SK-N-SH (cell line): Measurements from ENCODE around the gene STK35. TPM values are rescaled to one million over a fixed set of nuclear protein-coding genes. Genes with fewer than 3 reads are reported as not detected.

Source experiments
- CTCF ChIA-PET: fragments of 300-600, 350-600 bp; formaldehyde crosslinking; extraction: SDS; loops from one replicate; lab custom pipeline; 2021; lab: Yijun Ruan, JAX
- POLR2A ChIA-PET: fragments of 350-600 bp; sonication (Branson Sonifier 250); formaldehyde crosslinking; extraction: SDS; loops from one replicate; lab custom pipeline; 2020; ENCODE audit warnings: antibody characterized with exemption, inconsistent platforms; lab: Yijun Ruan, JAX
- DNase-seq: peaks from one replicate; pipeline ENCODE4 v3.0.0; 2012
- H2AFZ ChIP-seq: fragments of 200-600 bp; sonication (generic); 2 replicates; pipeline ENCODE4 v1.8.1; 2016; ENCODE audit warnings: antibody characterized with exemption, mild to moderate bottlenecking, low read depth
- H3F3A ChIP-seq: fragments of 200-600 bp; sonication (generic); replicated peaks from 2 replicates; pipeline ENCODE3; 2016; ENCODE audit warnings: antibody characterized with exemption, mild to moderate bottlenecking; ENCODE audit not compliant: insufficient read depth
- H3K27ac ChIP-seq, 2 experiments: fragments of 200-500 bp in 1 of 2; fragments of 200-600 bp in 1 of 2; sonication (Bioruptor generic) in 1 of 2; sonication (generic), shearing (Covaris generic) in 1 of 2; 2 replicates each; pipeline versions ENCODE4 v1.5.1 to v1.6.1; 2014 to 2016; ENCODE audit warnings: low read depth in 2 of 2, inconsistent platforms in 1 of 2, low read length in 1 of 2, mild to moderate bottlenecking in 1 of 2, mixed read lengths in 1 of 2
- H3K27me3 ChIP-seq: fragments of 200-600 bp; sonication (generic), shearing (Covaris generic); 2 replicates; pipeline ENCODE4 v1.6.1; 2016; ENCODE audit warnings: mixed run types; ENCODE audit not compliant: insufficient read depth
- H3K36me3 ChIP-seq, 2 experiments: fragments of 200-500 bp in 1 of 2; fragments of 200-600 bp in 1 of 2; sonication (Bioruptor generic) in 1 of 2; sonication (generic) in 1 of 2; replicated peaks in 1 of 2; 2 replicates each; pipeline versions ENCODE3 to v1.5.1; 2014 to 2016; ENCODE audit warnings: low read length in 1 of 2, mild to moderate bottlenecking in 1 of 2; ENCODE audit not compliant: insufficient read depth in 2 of 2, control insufficient read depth in 1 of 2
- H3K4me1 ChIP-seq, 2 experiments: fragments of 200-500 bp in 1 of 2; fragments of 200-600 bp in 1 of 2; sonication (Bioruptor generic) in 1 of 2; sonication (generic), shearing (Covaris generic) in 1 of 2; 2 replicates each; pipeline versions ENCODE4 v1.5.1 to v1.6.1; 2014 to 2016; ENCODE audit warnings: low read depth in 1 of 2, low read length in 1 of 2, mixed run types in 1 of 2; ENCODE audit not compliant: insufficient read depth in 2 of 2, control insufficient read depth in 1 of 2
- H3K4me2 ChIP-seq: fragments of 200-600 bp; sonication (generic), shearing (Covaris generic); 2 replicates; pipeline ENCODE4 v1.6.1; 2017; ENCODE audit warnings: mixed run types
- H3K4me3 ChIP-seq, 2 experiments: fragments of 200-500 bp in 1 of 2; fragments of 200-600 bp in 1 of 2; sonication (Bioruptor generic) in 1 of 2; sonication (generic), shearing (Covaris generic) in 1 of 2; 2 replicates each; pipeline versions ENCODE4 v1.5.1 to v1.8.1; 2014 to 2016; ENCODE audit warnings: low read depth in 2 of 2, inconsistent platforms in 1 of 2, low read length in 1 of 2, mild to moderate bottlenecking in 1 of 2, mixed read lengths in 1 of 2, moderate library complexity in 1 of 2
- H3K79me2 ChIP-seq: fragments of 200-600 bp; sonication (generic); 2 replicates; pipeline ENCODE4 v1.8.1; 2017; ENCODE audit warnings: mild to moderate bottlenecking; ENCODE audit not compliant: insufficient read depth
- H3K9ac ChIP-seq: fragments of 200-600 bp; sonication (generic); 2 replicates; pipeline ENCODE4 v1.6.1; 2017; ENCODE audit warnings: mixed run types
- H3K9me2 ChIP-seq: fragments of 200-600 bp; sonication (generic); 2 replicates; pipeline ENCODE4 v1.6.1; 2017; ENCODE audit warnings: mixed run types
- H3K9me3 ChIP-seq: fragments of 200-600 bp; sonication (generic); 2 replicates; pipeline ENCODE4 v1.6.1; 2017; ENCODE audit warnings: mixed run types, mild to moderate bottlenecking, moderate library complexity
- H4K20me1 ChIP-seq: fragments of 200-600 bp; sonication (generic); 2 replicates; pipeline ENCODE4 v1.6.1; 2017; ENCODE audit warnings: mild to moderate bottlenecking, mixed run types; ENCODE audit not compliant: insufficient read depth
- ELF1 ChIP-seq: IDR thresholded peaks from 2 replicates; pipeline ENCODE4 v1.4.0; 2012
- EP300 ChIP-seq, 2 experiments: IDR thresholded peaks; 2 replicates each; pipeline versions ENCODE4 v1.4.0 to v1.6.1; 2012; ENCODE audit warnings: borderline replicate concordance in 1 of 2, low read depth in 1 of 2, low read length in 1 of 2
- EZH2phosphoT487 ChIP-seq: fragments of 200-600 bp; sonication (generic); IDR thresholded peaks from 2 replicates; pipeline ENCODE4 v1.6.1; 2017; ENCODE audit warnings: low read depth, mixed run types, mild to moderate bottlenecking, antibody characterized with exemption, moderate library complexity, borderline replicate concordance
- FOSL2 ChIP-seq: IDR thresholded peaks from 2 replicates; pipeline ENCODE4 v1.4.0; 2012; ENCODE audit warnings: low read depth, mild to moderate bottlenecking, moderate library complexity, borderline replicate concordance
- FOXJ3 ChIP-seq: sonication (generic); formaldehyde crosslinking; IDR thresholded peaks from 2 replicates; pipeline ENCODE4 v1.5.1; 2020; ENCODE audit warnings: mild to moderate bottlenecking, missing genetic modification reagents
- FOXM1 ChIP-seq: IDR thresholded peaks from 2 replicates; pipeline ENCODE4 v1.4.0; 2012; ENCODE audit warnings: low read depth, mild to moderate bottlenecking
- GABPA ChIP-seq: IDR thresholded peaks from 2 replicates; pipeline ENCODE4 v1.4.0; 2012; ENCODE audit warnings: low read depth, mild to moderate bottlenecking
- GATA2 ChIP-seq: sonication (generic); formaldehyde crosslinking; IDR thresholded peaks from 2 replicates; pipeline ENCODE4 v1.5.0; 2020; ENCODE audit warnings: mild to moderate bottlenecking, missing genetic modification reagents
- JUND ChIP-seq: IDR thresholded peaks from 2 replicates; pipeline ENCODE4 v1.4.0; 2012
- MAX ChIP-seq: IDR thresholded peaks from 2 replicates; pipeline ENCODE4 v1.4.0; 2012; ENCODE audit warnings: low read depth
- MXI1 ChIP-seq: IDR thresholded peaks from 2 replicates; pipeline ENCODE4 v1.6.1; 2012; ENCODE audit warnings: mild to moderate bottlenecking, low read depth, low read length, improper control_type of control experiment
- NFIC ChIP-seq: IDR thresholded peaks from 2 replicates; pipeline ENCODE4 v1.4.0; 2012; ENCODE audit warnings: borderline replicate concordance
- NRF1 ChIP-seq: IDR thresholded peaks from 2 replicates; pipeline ENCODE4 v1.6.1; 2012; ENCODE audit warnings: low read depth, mild to moderate bottlenecking, low read length
- POLR2AphosphoS5 ChIP-seq: IDR thresholded peaks from 2 replicates; pipeline ENCODE4 v1.6.1; 2012; ENCODE audit warnings: low read depth, low read length
- RAD21 ChIP-seq: IDR thresholded peaks from 2 replicates; pipeline ENCODE4 v1.6.1; 2012; ENCODE audit warnings: mild to moderate bottlenecking, low read length
- RCOR1 ChIP-seq: fragments of 150-350 bp; IDR thresholded peaks from 2 replicates; pipeline ENCODE4 v1.6.1; 2017; ENCODE audit warnings: antibody characterized with exemption, low read length
- REST ChIP-seq: IDR thresholded peaks from 2 replicates; pipeline ENCODE4 v1.6.1; 2012; ENCODE audit warnings: mild to moderate bottlenecking, low read depth, low read length, moderate library complexity
- RFX5 ChIP-seq: IDR thresholded peaks from 2 replicates; pipeline ENCODE4 v1.6.1; 2012; ENCODE audit warnings: mild to moderate bottlenecking, improper control_type of control experiment, low read length
- SIN3A ChIP-seq: IDR thresholded peaks from 2 replicates; pipeline ENCODE4 v1.6.1; 2012; ENCODE audit warnings: low read depth, mild to moderate bottlenecking, low read length, moderate library complexity, borderline replicate concordance
- SMC3 ChIP-seq: IDR thresholded peaks from 2 replicates; pipeline ENCODE4 v1.6.1; 2012; ENCODE audit warnings: low read depth, low read length, improper control_type of control experiment
- TAF1 ChIP-seq: IDR thresholded peaks from 2 replicates; pipeline ENCODE4 v1.6.1; 2012; ENCODE audit warnings: low read depth, mild to moderate bottlenecking, low read length, moderate library complexity, borderline replicate concordance
- TCF12 ChIP-seq: IDR thresholded peaks from 2 replicates; pipeline ENCODE4 v1.4.0; 2012
- USF1 ChIP-seq: IDR thresholded peaks from 2 replicates; pipeline ENCODE4 v1.4.0; 2012; ENCODE audit warnings: low read depth, borderline replicate concordance
- USF2 ChIP-seq: fragments of 150-350 bp; IDR thresholded peaks from 2 replicates; pipeline ENCODE4 v1.6.1; 2017; ENCODE audit warnings: antibody characterized with exemption, low read length, low read depth, borderline replicate concordance
- YY1 ChIP-seq: IDR thresholded peaks from 2 replicates; pipeline ENCODE4 v1.4.0; 2012; ENCODE audit warnings: low read depth, mild to moderate bottlenecking
- WGBS: methylation state at CpG from one replicate; pipeline ENCODE4 v1.1.6; 2017; ENCODE audit warnings: low lambda C conversion rate; 5-methylcytosine and 5-hydroxymethylcytosine counted together
- polyA plus RNA-seq, 3 experiments: library from polyadenylated mRNA; depleted of rRNA; stranded (reverse); fragments of >200 nt; gene quantifications; 2 replicates each; pipeline ENCODE4 v1.2.3, GENCODE V29; 2012

The STK35 gene
- polyA plus RNA-seq, 1 of the 3 experiments (the other 2 are of a cell fraction): 6.7 TPM

- Histone ChIP-seq H3K4me1 (no peaks in the 10 kb centered on the region), H3F3A (no peaks in the 10 kb centered on the region), H3K27me3 (0 out of 2 replicates have a peak, but pooled peaks cover 7% of the 10 kb centered on the region), H3K9me2 (no peaks in the 10 kb centered on the region), H3K79me2 (no peaks in the 10 kb centered on the region), H3K4me2 (no peak overlapping the region), H3K4me3 (no peak overlapping the region), H4K20me1 (no peaks in the 10 kb centered on the region), H3K36me3 (no peaks in the 10 kb centered on the region), H3K9me3 (no peaks in the 10 kb centered on the region), H3K9ac (no peak overlapping the region), H2AFZ (no peak overlapping the region), H3K27ac (no peak overlapping the region)
- ChIA-PET POLR2A (no interaction called here), CTCF (interaction anchor here (0.6 kb wide), 1 partner anchor 120 kb away, joined by 3 read pairs; no protein-coding TSS in a partner anchor)
- 0% methylated on average over 1 of the region's 1 CpG for WGBS
- no peak for DNase-seq
- TF ChIP-seq TAF1: no peak
- no peak for TF ChIP-seq EP300 (IDR thresholded peaks at IDR 0.05; ENCODE audit: borderline replicate concordance in 1 of 2, low read depth in 1 of 2, low read length in 1 of 2)
- TF ChIP-seq USF2: no peak
- TF ChIP-seq MXI1: no peak
- TF ChIP-seq RCOR1: no peak
- TF ChIP-seq RFX5: no peak
- TF ChIP-seq SIN3A: no peak
- TF ChIP-seq FOXM1: no peak
- TF ChIP-seq TCF12: no peak
- no peak for TF ChIP-seq NRF1
- no peak for TF ChIP-seq GABPA
- no peak for TF ChIP-seq POLR2AphosphoS5
- no peak for TF ChIP-seq GATA2
- no peak for TF ChIP-seq NFIC
- no peak for TF ChIP-seq YY1
- TF ChIP-seq JUND: no peak
- TF ChIP-seq FOSL2: no peak
- no peak for TF ChIP-seq EZH2phosphoT487
- no peak for TF ChIP-seq FOXJ3
Observed at GRCh38 chr20:2052741-2053140, 48.9 kb upstream of the STK35 start.

GRCh38 chr20:2053615-2054014 lies 48.0 kb upstream of the STK35 start:
- Histone ChIP-seq H3K27me3 (no peaks in the 10 kb centered on the region), H4K20me1 (no peaks in the 10 kb centered on the region), H2AFZ (no peak overlapping the region), H3K27ac (no peak overlapping the region), H3K36me3 (no peaks in the 10 kb centered on the region), H3K4me3 (no peak overlapping the region), H3K79me2 (no peaks in the 10 kb centered on the region), H3K4me1 (no peaks in the 10 kb centered on the region), H3K9me3 (no peaks in the 10 kb centered on the region), H3F3A (no peaks in the 10 kb centered on the region), H3K9me2 (no peaks in the 10 kb centered on the region), H3K9ac (no peak overlapping the region), H3K4me2 (no peak overlapping the region)
- POLR2A ChIA-PET: no interaction called here
- DNase-seq: no peak
- CTCF ChIA-PET: no interaction called here
- no peak for TF ChIP-seq YY1
- TF ChIP-seq MAX: no peak
- TF ChIP-seq USF2: no peak
- no peak for TF ChIP-seq USF1
- no peak for TF ChIP-seq MXI1
- TF ChIP-seq RAD21: no peak
- no peak for TF ChIP-seq RCOR1
- TF ChIP-seq ELF1: no peak
- TF ChIP-seq FOSL2: no peak
- TF ChIP-seq REST: no peak
- TF ChIP-seq EZH2phosphoT487: no peak
- TF ChIP-seq SMC3: no peak
- TF ChIP-seq RFX5: no peak
